ENCODE data around the gene SMG5. TPM values are rescaled to one million over a fixed set of nuclear protein-coding genes. Genes with fewer than 3 reads are reported as not detected.
"Not testable (repeated sequence)": the region's sequence is repeated elsewhere in the genome, so short reads cannot be mapped to it uniquely, and the experiment has no call there.

Gene SMG5
- polyA plus RNA-seq, 1 experiment, result 32.6 TPM

- Histone ChIP-seq H3K4me3 (ENCODE audit: low read depth, low read length) (no peak overlapping the region), H3K27me3 (ENCODE audit: control insufficient read depth, insufficient read depth, low read length) (no peaks in the 10 kb centered on the region), H3K36me3 (ENCODE audit: control insufficient read depth, insufficient read depth, low read length) (peaks cover 5% of the 10 kb centered on the region; the same call in 1 of the 2 replicates)
- DNase-seq (ENCODE audit: low read depth), result no peak
- TF ChIP-seq CTCF (IDR thresholded peaks at IDR 0.05; ENCODE audit: insufficient read depth, low read depth, low read length), result no peak
- ChIA-PET POLR2A (no interaction called here), CTCF (interaction anchor here (1.0 to 7.2 kb wide), 14 partner anchors 13 to 143 kb away, joined by 3 to 154 read pairs (median 6); partner anchors contain the start of genes MEX3A, PAQR6 and PMF1)
Measured at GRCh38 chr1:156226116-156226538, 56.5 kb downstream of the SMG5 start.

GRCh38 chr1:156225677-156226014 is 57.0 kb downstream of the SMG5 start:
- Histone ChIP-seq H3K4me3 (ENCODE audit: low read depth, low read length) (no peak overlapping the region), H3K36me3 (ENCODE audit: control insufficient read depth, insufficient read depth, low read length) (peaks cover 5% of the 10 kb centered on the region; the same call in 1 of the 2 replicates), H3K27me3 (ENCODE audit: control insufficient read depth, insufficient read depth, low read length) (no peaks in the 10 kb centered on the region)
- POLR2A ChIA-PET, result no interaction called here
- CTCF ChIA-PET, result interaction anchor here (0.6 to 7.2 kb wide), 31 partner anchors 9 to 200 kb away, joined by 3 to 154 read pairs (median 4); partner anchors contain the start of genes MEX3A, PAQR6, PMF1 and SMG5
- no peak for DNase-seq (ENCODE audit: low read depth)
- no peak for TF ChIP-seq CTCF (IDR thresholded peaks at IDR 0.05; ENCODE audit: insufficient read depth, low read depth, low read length)

DNA sequence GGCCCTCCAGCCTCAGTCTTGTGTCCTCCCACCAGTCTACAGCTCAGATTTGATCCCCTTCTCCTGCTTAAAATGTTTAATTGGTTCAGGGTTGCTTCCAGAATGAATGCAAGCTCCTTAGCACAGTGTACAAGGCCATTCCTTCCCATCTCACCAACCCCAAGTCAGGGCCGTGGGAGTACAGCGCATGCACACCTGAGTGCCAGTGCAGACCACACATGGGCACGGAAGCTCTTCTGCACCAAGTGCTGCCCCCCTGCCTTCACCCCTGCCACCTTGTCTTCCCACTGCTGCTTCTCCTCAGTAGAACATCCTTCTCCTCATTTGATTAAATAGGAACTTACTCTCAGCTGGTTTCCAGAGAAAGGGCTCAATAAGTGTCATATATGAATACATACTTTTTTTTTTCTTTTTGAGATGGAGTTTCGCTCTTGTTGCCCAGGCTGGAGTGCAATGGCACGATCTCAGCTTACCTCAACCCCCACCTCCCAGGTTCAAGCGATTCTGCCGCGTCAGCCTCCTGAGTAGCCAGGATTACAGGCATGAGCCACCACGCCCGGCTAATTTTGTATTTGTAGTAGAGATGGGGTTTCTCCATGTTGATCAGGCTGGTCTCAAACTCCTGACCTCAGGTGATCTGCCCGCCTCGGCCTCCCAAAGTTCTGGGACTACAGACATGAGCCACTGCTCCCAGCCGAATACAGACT is 60.5 kb downstream of the SMG5 start:
- DNase-seq (ENCODE audit: low read depth), result no peak
- POLR2A ChIA-PET, result no interaction called here
- no peak for TF ChIP-seq CTCF (IDR thresholded peaks at IDR 0.05; ENCODE audit: insufficient read depth, low read depth, low read length)
- Histone ChIP-seq H3K36me3 (ENCODE audit: control insufficient read depth, insufficient read depth, low read length) (peaks cover 5% of the 10 kb centered on the region; the same call in 1 of the 2 replicates), H3K4me3 (ENCODE audit: low read depth, low read length) (no peak overlapping the region), H3K27me3 (ENCODE audit: control insufficient read depth, insufficient read depth, low read length) (no peaks in the 10 kb centered on the region)
- CTCF ChIA-PET, result interaction anchor here (0.7 to 7.2 kb wide), 6 partner anchors 29 to 126 kb away, joined by 4 to 112 read pairs (median 4); no protein-coding TSS in a partner anchor

DNA sequence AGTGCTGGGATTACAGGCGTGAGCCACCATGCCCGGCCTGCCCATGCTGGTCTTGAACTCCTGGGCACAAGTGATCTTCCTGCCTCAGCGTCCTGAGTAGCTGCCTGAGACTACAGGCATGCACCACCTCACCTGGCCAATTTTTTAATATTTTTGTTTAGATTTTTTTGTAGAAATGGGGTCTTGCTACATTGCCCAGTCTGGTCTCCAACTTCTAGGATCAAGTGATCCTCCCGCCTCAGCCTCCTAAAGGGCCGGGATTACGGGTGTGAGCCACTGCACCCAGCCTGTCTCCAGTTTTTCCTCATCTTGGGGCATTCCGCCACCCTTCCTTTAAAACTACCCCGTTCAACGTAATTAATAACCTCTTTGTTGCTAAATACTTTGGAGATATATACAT is 62.4 kb downstream of the SMG5 start:
- no peak for DNase-seq (ENCODE audit: low read depth)
- H3K4me3 ChIP-seq (ENCODE audit: low read depth, low read length), result no peak overlapping the region
- no peak for TF ChIP-seq CTCF (IDR thresholded peaks at IDR 0.05; ENCODE audit: insufficient read depth, low read depth, low read length)
- CTCF ChIA-PET, result interaction anchor here (1.1 to 1.5 kb wide), 2 partner anchors 71 to 128 kb away, joined by 3 to 4 read pairs; no protein-coding TSS in a partner anchor
- peaks cover 5% of the 10 kb centered on the region; the same call in 1 of the 2 replicates for H3K36me3 ChIP-seq (ENCODE audit: control insufficient read depth, insufficient read depth, low read length)
- no peaks in the 10 kb centered on the region for H3K27me3 ChIP-seq (ENCODE audit: control insufficient read depth, insufficient read depth, low read length)
- POLR2A ChIA-PET, result no interaction called here

GRCh38 chr1:156217871-156218270 is 64.8 kb downstream of the SMG5 start:
- no peak for DNase-seq (ENCODE audit: low read depth)
- CTCF ChIA-PET, result interaction anchor here (1.0 to 1.1 kb wide), 3 partner anchors 45 to 127 kb away, joined by 3 to 5 read pairs (median 4); no protein-coding TSS in a partner anchor
- peaks cover 2% of the 10 kb centered on the region; the same call in 1 of the 2 replicates for H3K36me3 ChIP-seq (ENCODE audit: control insufficient read depth, insufficient read depth, low read length)

GRCh38 chr1:156216361-156217086 is 66.1 kb downstream of the SMG5 start:
- DNase-seq (ENCODE audit: low read depth); H3K36me3 ChIP-seq (ENCODE audit: control insufficient read depth, insufficient read depth, low read length); H3K27me3 ChIP-seq (ENCODE audit: control insufficient read depth, insufficient read depth, low read length); H3K4me3 ChIP-seq (ENCODE audit: low read depth, low read length); POLR2A ChIA-PET: not testable (repeated sequence)
- CTCF ChIA-PET, result interaction anchor here (0.6 kb wide), 1 partner anchor 9 kb away, joined by 3 read pairs; no protein-coding TSS in a partner anchor

More at GRCh38 chr1:156217871-156218270, 64.8 kb downstream of the SMG5 start:
- H3K4me3 ChIP-seq (ENCODE audit: low read depth, low read length), result no peak overlapping the region
- H3K27me3 ChIP-seq (ENCODE audit: control insufficient read depth, insufficient read depth, low read length), result no peaks in the 10 kb centered on the region
- POLR2A ChIA-PET, result interaction anchor here (0.7 kb wide), 1 partner anchor 103 kb away, joined by 5 read pairs; the partner anchor contains the start of gene LMNA
- no peak for TF ChIP-seq CTCF (IDR thresholded peaks at IDR 0.05; ENCODE audit: insufficient read depth, low read depth, low read length)
